Transverse colon (tissue), 4 donors: Measurements from ENCODE around the gene CARD10.

Experiments used
- CTCF ChIP-seq, 5 experiments: fragments of 200-600 bp in 3 of 5; fragments of 450-650 bp in 2 of 5; sonication (generic) in 3 of 5; IDR thresholded peaks; 1 replicate in 2 of 5; 2 replicates in 3 of 5; pipeline ENCODE4 v1.5.1; 2016 to 2017; ENCODE audit warnings: antibody characterized with exemption in 5 of 5, inconsistent platforms in 3 of 5, mild to moderate bottlenecking in 2 of 5, moderate library complexity in 1 of 5
- EP300 ChIP-seq: sonication (generic); formaldehyde crosslinking; IDR thresholded peaks from one replicate; pipeline ENCODE4 v1.6.1; 2017; ENCODE audit warnings: antibody characterized with exemption, low read depth
- POLR2A ChIP-seq: fragments of 450-650 bp; IDR thresholded peaks from one replicate; pipeline ENCODE4 v1.6.1; 2016; ENCODE audit warnings: antibody characterized with exemption, mild to moderate bottlenecking, moderate library complexity
- POLR2AphosphoS5 ChIP-seq, 3 donors: sonication (generic); formaldehyde crosslinking; IDR thresholded peaks; one replicate each; pipeline ENCODE4 v1.6.1; 2016; ENCODE audit warnings: antibody characterized with exemption in 3 of 3

GRCh38 chr22:37553725-37554124 lies 34.5 kb upstream of the CARD10 start:
- TF ChIP-seq CTCF (IDR thresholded peaks at IDR 0.05), result no peak
- no peak for TF ChIP-seq POLR2A
- no peak for TF ChIP-seq EP300
- no peak for TF ChIP-seq POLR2AphosphoS5 (IDR thresholded peaks at IDR 0.05)
